Tongue (tissue), 2 donors: Measurements from ENCODE around the gene RPAIN. TPM values are rescaled to one million over a fixed set of nuclear protein-coding genes. Genes with fewer than 3 reads are reported as not detected.

Experiments used
- DNase-seq: peaks from one replicate; pipeline ENCODE4 v3.0.0-alpha.2; 2015
- total RNA-seq: library from RNA; depleted of rRNA; stranded (reverse); fragments of >200 nt; gene quantifications from one replicate; pipeline ENCODE4 v1.2.3, GENCODE V29; 2014

Gene RPAIN, protein sequence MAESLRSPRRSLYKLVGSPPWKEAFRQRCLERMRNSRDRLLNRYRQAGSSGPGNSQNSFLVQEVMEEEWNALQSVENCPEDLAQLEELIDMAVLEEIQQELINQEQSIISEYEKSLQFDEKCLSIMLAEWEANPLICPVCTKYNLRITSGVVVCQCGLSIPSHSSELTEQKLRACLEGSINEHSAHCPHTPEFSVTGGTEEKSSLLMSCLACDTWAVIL
- total RNA-seq: 39.3 TPM

DNA sequence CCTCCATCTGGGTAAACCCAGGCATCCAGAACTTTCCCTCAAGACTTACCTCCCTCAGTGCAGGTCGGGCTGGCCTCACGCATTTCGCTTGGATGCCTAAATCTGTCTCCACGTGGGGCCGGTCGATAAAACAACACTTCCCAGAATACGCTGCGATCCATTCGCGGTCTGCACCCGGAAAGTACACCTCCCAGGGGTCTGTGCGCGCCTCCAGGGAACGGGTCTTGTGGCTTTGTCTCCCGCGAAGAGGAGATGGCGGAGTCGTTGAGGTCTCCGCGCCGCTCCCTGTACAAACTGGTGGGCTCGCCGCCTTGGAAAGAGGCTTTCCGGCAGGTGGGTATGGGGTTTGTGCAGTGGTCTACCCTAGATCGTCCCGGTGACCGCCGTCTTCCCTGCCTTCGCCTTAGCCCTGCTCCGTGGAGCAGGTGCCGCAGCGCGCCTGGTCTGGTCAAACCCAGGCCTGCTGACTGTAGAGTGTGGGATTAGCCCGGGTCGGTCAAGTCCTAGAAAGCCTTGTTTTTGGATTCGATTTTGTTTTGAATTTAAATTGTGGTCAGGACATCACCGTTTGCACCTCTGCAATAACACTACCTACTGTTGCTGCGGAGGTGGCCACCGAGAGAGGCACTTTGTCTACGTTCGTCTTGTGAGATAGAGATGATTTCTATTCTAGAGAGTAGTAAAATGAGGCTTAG is at the start of gene RPAIN:
Gene RPAIN, plus strand, starts transcription at position 224 of the 695 bp plus-strand sequence. Its CDS starts 29 bp downstream, at position 253.
- DNase-seq: peak; percentile 94

DNA sequence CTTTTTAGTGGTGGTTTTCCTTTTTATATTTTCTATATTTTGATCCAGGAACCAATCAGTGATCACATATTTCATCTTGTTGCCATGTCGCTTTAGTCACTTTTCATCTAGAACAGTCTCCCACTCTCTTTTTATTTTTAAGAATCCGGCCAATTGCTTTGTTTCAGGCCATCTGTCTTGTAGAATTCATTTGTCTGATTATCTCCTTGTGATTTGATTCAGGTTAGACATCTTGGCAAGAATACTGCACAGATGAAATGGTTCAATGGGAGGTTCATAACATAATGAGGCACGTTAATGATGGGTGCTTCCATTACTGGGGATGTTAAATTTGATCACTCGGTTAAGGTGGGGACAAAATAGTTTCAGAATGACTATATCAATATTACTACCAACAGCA is 49.6 kb upstream of the RPAIN start:
- no peak for DNase-seq

DNA sequence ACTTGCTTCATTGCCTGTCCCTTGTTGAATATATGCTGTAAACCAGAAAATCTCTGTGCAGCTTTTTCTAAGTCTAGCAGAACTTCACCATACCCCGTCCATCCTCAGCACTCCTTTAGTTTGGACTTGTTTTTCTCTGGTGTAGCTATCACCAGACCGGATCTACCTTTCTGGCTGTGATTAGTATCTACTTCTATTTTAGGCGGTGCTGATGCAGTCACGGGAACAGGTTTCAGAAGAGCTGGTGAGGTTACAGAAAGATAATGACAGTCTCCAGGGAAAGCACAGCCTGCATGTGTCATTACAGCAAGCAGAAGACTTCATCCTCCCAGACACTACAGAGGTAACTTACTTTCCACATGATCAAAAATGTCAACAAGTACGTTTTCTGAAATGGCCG is 46.9 kb upstream of the RPAIN start:
- no peak for DNase-seq

DNA sequence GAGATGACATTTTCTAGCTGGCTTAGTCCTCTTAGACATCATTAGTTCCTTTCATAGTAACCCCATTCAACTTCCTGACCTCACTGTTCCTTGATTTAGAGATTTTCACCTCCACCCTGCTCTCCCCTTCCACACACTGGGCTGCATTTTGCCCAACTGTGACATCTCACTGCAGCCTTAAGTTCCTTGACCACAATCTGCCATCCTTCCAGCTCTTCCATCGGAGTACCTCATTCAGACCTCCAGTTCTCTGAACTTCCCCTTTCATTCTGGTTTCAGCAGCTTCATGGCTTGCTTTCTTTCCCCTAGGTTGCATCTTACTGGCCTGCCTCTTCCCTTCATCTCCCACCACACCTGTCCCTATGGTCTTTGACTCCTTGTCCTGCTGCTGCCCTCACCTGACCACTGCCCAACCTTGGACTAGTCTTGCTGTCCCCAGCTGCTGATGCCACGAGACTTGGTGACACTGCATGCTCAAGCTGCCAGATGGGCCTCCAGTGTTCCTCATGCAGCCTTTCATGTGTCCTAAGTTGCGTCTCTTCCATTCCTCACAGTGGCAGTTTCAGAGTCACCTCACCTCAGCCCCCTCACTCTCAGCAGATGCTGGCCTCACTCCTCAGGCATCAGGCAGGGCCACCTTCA is 41.3 kb upstream of the RPAIN start:
- no peak for DNase-seq

DNA sequence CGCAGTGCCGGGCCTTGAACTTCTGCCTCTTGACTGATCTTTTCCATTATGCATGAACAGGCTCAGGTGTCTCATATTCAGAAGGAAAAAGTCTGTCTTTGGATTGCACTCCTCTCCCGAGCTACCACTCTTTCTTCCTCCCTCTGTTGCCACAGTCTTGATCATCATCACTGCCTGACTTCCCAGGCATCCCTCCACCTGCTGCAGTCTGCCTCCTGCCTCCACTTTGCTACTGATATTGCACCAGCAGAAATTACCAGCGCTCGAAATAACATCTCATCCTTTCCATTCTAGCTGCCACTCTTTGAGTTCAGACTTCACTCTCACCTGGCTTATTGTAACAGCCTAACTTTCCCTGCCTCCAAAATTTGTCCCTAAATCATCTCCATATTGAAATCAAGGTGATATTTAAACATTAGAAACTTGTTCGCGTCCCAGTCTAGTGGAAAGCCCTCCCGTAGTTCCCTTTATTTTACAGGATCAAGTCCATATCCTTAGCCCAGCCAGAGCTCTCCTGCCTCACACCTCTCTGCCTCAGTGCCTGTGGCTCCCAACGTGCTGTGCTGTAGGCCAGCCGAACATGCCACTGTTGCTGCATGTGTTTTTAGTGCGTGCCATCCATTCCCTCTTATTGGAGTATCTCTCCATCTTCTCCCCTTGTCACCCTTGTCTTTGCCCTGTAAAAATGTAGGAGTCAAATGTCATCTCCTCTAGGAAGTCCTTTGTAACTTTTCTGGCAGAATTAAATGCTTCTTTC is 40.5 kb upstream of the RPAIN start:
- DNase-seq: no peak

DNA sequence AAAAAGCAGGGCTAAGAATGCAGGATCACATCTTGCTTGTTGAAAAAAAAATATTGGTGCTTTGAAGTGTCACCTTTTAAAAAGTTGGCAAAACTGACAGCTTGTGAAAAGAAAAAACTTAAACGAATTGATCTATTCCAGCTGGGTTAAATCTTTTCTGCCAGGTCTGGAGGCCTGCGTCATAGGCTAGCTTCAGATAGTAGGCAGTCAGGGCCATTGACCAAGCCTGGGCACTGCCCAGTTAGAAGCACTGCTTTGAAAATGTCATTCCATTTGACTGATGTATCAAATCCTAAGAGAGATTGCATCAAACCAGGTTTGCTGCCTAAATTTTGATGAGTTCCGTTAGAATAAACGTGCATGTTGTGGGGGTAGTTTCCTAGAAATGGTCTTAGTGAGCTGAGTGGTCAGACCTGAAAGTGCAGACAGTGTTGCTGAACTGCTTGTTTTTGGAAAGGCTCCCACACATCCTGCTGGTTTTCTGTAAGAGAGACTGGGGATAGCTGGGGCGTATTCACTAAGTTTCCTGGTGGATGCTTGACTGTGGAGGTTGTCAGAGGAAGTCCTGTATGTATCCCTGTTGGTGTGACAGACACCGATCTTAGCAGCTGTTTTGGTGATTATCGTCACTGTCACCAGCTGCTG is 39.4 kb upstream of the RPAIN start:
- DNase-seq: no peak

DNA sequence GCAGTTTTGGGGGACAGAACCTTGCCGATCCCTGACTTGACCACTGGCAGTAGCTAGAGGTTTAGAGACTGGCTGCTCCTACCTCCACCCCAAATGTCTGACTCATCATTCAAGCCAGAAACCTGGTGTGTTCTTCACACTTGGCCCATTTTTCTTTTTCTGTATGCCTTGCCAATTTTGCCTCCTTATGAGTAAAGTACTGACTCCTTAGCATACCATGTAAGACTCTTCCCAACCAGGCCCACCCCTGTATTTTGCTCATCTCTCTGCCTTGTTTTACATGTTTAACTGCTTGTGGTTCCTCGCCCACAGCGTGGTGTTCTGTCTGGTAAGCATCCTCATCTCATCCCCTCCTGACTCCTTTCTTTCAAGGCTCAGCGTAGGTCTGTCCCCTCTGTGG is 38.4 kb upstream of the RPAIN start:
- no peak for DNase-seq

DNA sequence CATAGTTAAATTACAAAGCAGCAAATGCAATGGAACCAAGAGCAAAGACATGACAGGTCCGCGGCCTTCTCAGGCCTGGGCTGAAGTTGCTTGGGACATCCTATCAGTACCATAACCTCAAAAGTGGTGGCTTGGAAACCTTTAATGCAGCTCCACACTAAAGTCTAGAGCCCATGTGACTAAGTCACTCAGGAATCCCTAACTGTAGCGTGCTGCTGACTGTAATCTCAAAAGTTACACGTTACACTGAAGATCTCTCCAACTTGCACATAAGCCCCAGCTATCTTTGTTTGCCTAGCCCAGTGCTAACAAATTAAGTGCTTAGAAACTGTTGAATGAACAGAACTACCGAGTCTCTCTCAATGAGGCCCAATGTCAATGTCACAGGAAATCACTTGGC is 28.3 kb upstream of the RPAIN start:
- no peak for DNase-seq

DNA sequence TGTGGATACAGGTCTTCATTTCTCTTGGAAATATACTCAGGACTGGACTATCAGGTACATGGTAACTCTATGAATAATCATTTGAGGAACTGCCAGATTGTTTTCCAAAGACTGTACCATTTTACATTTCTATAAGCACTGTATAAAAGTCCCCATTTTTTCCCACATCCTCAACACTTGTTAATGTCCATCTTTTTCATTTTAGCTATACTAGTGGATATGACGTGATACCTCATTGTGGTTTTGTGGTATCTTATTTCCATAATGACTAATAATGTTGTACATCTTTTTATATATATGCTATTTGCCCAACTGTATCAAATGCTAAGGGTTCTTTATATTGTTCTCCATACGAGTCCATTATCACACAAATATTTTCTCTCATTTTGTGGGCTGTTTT is 23.4 kb upstream of the RPAIN start:
- no peak for DNase-seq

DNA sequence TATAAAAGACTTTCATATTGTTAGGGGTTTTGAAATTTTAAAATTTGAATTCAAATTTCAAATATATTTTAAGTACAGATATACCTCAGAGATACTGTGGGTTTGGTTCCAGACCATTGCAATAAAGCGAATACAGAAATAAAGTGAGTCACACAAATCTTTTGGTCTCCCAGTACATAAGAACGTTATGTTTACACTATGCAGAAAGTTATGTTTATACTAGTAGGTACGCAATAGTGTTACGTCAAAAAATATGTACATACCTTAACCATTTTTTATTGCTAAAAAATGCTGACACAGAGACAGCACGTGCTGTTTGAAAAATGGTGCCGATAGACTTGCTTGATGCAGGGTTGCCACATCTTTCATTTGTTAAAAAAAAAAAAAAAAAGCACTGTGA is 20.2 kb upstream of the RPAIN start:
- no peak for DNase-seq

DNA sequence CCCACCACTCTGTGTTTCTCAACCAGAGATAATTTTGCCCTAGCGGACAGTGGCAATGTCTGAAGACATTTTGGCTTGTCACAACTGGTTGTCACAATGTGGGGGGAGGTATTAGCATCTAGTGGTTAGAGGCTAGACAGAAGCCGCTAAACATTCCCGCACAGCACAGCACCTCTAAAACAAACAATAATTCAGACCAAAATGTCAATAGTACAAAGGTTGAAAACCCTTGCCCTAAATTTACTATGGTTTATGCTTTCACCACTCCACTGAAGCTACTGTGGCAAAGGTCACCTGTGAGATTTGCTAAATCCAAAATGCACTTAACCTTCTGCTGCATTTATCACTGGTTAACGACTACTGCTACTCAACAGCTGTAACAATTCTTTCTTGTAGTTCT is 14.6 kb upstream of the RPAIN start:
- no peak for DNase-seq

DNA sequence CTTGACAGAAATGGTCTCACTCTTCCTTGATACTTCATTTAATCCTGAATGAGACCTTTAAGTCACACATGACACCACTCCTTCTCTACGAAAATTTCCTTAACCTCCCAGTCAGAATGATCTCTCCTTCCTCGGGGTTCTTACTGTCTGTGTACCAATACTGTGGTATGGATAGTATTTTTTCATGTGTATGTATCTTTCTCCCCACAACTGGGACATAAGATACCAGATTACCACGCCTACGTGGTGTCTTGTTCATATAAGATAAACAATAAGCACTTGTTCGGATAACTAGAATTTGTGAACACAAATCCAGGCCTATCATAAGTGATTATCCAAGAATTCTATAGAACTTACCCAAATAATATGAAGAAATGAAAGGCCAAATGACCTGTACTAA is 11.8 kb upstream of the RPAIN start:
- no peak for DNase-seq

DNA sequence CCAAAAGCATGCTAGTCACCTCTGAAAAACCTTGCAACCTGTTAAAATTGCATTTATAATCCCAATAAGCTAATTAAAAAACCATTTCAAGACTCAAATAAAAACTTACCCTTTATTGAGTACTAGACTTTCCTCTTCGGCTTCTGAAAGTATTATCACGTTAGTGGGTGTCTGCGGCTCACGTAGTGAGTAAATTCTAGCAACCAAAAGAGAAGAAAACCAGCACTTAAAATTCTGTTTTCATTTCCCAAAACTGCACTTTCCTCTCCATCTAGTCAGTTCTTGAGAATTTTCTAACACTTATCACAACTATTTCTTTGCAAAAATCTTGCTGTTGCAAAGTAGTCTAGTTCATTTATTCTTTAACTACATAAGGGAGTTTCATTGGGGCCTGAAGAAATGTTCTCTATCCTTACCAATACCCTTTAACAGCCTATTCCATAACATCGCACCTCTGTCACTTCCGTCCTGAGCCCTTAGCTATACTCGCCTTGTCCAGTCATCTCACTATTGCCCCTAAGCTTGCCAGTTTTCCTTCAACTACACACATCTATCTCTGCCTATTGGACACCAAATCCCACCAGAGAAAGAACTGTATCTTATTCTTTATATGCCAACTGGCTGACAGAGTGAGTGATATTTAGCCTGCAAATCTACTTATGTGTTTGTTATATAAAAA is 9.2 kb upstream of the RPAIN start:
- no peak for DNase-seq

DNA sequence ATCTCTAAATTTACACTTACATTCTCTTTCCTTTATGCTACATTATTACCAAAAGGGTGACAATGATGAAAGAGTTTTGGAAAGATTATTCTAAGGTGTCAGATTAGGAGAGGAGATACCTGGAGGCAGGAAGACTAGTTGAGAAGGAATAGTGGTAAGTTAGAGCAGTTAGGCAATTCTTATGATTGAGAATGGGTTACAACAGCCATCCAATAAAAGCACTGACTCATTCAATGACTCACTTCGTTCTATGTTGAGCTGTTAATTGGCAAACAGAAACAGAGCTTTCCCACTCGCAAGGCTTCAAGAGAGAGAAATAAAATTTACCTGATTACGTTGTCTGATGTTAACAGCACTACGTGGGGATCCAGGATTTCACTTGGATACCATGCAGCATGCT is 6.3 kb upstream of the RPAIN start:
- no peak for DNase-seq

DNA sequence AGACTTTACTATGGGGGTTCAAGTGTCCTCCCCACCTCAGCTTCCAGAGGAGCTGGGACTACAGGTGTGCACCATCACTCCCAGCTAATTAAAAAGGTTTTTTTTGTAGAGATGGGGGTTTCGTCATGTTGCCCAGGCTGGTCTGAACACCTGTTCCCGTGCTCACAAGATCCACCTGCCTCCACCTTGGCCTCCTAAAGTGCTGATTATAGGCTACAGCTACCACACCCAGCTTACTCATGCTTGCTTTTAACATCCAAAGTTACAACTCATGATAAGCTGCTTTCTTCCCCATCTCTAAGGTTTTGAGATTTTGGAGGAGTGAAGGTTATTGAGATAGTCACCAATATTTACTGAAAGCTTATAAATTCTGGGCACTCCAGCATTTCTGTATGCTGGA is 3.1 kb upstream of the RPAIN start:
- DNase-seq: no peak

DNA sequence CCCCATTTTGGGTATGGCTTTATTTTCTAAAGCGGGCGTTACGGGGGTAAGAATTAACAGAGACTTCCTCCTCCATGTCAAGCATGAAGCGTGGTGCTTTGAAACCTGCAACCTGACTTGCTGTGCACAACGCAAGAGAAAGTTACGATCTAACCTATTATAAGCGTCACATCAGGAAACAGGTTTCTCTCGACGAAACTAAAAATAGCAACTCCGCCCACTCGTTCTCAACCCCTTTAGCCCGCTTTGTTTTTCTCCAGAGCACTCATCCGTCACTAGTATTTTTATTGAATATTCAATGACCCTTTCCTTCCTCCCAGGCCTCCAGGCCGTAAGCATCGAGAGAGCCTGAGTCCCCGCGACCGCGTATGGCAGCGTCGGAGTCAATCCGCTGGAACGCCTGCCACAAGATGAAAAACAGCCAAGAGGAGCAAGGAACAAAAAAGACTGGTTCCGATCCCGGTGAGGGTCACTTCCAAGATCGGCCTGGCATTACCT is 1.1 kb upstream of the RPAIN start:
- peak; percentile 58 for DNase-seq

DNA sequence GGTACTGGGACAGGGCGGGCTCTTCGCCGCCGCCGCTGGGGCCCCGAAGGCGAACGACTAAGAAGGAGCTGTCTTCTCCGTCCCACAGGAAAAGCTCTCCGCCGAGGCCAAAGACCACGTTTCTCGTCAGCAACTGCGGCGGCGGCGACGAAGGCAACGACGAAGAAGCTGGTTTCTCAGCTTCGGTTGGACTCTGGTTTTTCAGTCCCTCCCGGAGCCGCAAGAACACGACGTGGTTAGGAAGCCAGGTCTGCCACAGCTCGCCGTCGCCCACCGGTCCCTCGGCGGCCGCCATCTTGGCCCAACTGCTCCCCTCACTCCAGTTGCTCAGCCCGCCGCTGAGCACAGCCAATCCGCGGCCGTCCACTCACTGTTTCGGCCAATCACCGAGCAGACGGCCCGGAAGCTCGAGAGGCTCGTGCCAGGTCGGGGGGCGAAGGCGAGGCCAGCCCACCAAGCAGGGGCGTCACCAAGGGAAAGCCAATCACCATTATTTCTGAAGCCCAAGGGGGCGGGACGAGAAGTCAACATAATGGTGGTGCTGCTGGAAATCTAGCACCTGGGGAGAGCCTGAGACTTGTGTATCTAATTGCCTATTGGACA is 525 bp upstream of the RPAIN start, which contains the start of gene NUP88:
Gene NUP88, minus strand, starts transcription at position 307 of the 603 bp plus-strand sequence. Its CDS starts 12 bp downstream, at position 295.
- DNase-seq: peak; percentile 99

DNA sequence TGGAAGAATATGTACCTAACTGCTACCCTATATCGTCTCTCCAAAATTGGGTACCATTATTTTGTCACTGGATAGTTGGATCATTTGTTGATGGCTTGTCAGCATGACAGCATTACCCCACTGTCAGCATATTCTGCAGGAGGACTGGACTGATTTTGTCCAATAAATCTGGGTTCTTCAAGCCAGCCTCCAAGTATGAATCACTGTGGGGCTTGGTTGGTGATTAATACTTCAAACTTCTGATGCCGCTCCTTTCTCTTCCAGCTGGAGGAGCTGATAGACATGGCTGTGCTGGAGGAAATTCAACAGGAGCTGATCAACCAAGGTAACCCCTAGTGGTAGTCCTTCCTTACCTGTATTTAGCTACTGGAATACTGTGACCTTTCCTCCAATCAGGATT is 2.5 kb downstream of the RPAIN start:
- no peak for DNase-seq

DNA sequence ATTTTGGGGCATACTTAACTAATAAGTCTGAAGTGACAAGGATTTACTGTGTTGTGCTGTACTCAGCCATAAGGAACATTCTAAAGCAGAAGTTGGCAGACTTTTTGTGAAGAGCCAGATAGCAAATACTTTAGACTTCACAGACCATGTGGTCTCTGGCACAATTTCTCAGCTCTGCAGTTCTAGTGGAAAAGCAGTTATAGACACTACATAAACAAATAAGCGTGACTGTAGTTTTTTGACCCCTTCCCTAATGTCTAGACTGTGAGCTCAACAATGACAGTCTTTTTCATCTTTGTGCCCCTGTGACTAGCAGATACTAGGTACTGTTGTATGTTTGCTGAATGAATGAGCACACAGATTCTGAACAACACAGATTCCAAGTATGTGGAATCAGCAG is 4.9 kb downstream of the RPAIN start:
- DNase-seq: no peak

DNA sequence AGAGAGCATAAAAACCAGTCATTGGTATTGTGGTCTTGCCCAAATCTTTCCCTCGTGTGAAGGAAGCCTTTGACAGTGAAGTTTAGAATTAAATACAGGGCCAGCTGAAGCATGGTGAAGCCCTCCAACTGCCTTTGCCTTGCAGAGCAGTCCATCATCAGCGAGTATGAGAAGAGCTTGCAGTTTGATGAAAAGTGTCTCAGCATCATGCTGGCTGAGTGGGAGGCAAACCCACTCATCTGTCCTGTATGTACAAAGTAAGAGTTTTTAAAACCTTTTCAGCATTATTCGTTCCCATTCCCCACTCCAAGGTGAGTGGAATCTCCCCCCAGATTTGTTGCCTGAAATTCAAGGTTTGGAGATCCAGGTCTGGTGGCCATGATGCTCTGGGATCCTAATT is 5.8 kb downstream of the RPAIN start:
- no peak for DNase-seq
